Measurements from ENCODE around the gene PRLHR. TPM values are rescaled to one million over a fixed set of nuclear protein-coding genes. Genes with fewer than 3 reads are reported as not detected.

The PRLHR gene
- total and polyA plus RNA-seq, 10 donors = not detected

- Histone ChIP-seq H3K36me3 (no peaks in the 10 kb centered on the region), H3K9me3 (peaks cover 0 to 9% (median 0%) of the 10 kb centered on the region in 8 donors), H3K4me1 (no peaks in the 10 kb centered on the region), H3K27me3 (replicated peaks in 1 of 7) (peaks cover 0 to 51% (median 0%) of the 10 kb centered on the region in 7 donors), H3K27ac (no peak overlapping the region), H3K4me3 (no peak overlapping the region)
- DNase-seq = no peak
- TF ChIP-seq, protein P1, sequence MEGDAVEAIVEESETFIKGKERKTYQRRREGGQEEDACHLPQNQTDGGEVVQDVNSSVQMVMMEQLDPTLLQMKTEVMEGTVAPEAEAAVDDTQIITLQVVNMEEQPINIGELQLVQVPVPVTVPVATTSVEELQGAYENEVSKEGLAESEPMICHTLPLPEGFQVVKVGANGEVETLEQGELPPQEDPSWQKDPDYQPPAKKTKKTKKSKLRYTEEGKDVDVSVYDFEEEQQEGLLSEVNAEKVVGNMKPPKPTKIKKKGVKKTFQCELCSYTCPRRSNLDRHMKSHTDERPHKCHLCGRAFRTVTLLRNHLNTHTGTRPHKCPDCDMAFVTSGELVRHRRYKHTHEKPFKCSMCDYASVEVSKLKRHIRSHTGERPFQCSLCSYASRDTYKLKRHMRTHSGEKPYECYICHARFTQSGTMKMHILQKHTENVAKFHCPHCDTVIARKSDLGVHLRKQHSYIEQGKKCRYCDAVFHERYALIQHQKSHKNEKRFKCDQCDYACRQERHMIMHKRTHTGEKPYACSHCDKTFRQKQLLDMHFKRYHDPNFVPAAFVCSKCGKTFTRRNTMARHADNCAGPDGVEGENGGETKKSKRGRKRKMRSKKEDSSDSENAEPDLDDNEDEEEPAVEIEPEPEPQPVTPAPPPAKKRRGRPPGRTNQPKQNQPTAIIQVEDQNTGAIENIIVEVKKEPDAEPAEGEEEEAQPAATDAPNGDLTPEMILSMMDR (IDR thresholded peaks at IDR 0.05 in 8 of 11, conservative IDR thresholded peaks at IDR 0.05 in 3 of 11) = no peak
- no peak for TF ChIP-seq POLR2A (IDR thresholded peaks at IDR 0.05)
- no peak for TF ChIP-seq POLR2AphosphoS5 (IDR thresholded peaks at IDR 0.05)
- 64 to 84% (median 78%) methylated on average over 1 of the region's 1 CpG for WGBS, 5 donors
- intact Hi-C loops (cut with DNase I; ENCODE audit: low total_unique reads) = no loop called here
Observed at GRCh38 chr10:118545381-118545780, 50.1 kb downstream of the PRLHR start.

DNA sequence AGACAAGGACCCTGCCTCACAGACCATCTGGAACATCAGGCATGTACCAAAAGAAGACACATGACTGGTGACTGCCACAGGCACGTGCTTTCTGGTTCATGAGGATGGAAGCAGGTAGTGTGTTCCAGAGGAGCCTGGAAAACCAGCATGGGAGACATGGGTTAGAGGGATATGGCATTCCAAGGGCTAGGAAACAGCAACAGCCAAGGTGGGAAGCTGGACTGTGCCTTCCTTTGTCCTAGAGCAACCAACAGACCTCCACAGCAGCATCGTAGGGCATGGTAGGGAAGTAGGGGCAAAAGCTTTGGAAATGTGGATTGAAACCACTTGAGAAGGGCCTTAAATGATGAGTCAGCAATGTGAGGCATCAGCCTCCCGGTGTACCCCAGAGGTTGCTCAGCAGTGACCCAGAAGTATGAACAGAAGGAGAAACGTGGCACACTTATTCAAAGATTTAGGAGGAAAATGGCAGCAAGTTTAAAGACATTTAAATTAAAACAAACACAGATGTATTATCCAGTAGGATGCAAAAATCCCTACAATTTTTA is 51.0 kb downstream of the PRLHR start:
- DNase-seq = no peak
- TF ChIP-seq, protein P1 (IDR thresholded peaks at IDR 0.05 in 8 of 11, conservative IDR thresholded peaks at IDR 0.05 in 3 of 11) = peak in 2 of 11 experiments; percentile 4 to 23
- TF ChIP-seq POLR2A (IDR thresholded peaks at IDR 0.05) = no peak
- TF ChIP-seq POLR2AphosphoS5 (IDR thresholded peaks at IDR 0.05) = no peak
- H3K36me3 ChIP-seq = no peaks in the 10 kb centered on the region
- no peak overlapping the region for H3K27ac ChIP-seq
- H3K27me3 ChIP-seq (replicated peaks in 1 of 7) = peaks cover 0 to 60% (median 0%) of the 10 kb centered on the region in 7 donors
- peaks cover 0 to 9% (median 0%) of the 10 kb centered on the region in 8 donors for H3K9me3 ChIP-seq
- intact Hi-C loops (cut with DNase I; ENCODE audit: low total_unique reads) = no loop called here
- no peak overlapping the region for H3K4me3 ChIP-seq
- no peaks in the 10 kb centered on the region for H3K4me1 ChIP-seq
- WGBS, 5 donors = 53 to 71% (median 63%) methylated on average over 4 of the region's 4 CpGs

- no peaks in the 10 kb centered on the region for H3K4me1 ChIP-seq
- peaks cover 0 to 61% (median 0%) of the 10 kb centered on the region in 7 donors for H3K27me3 ChIP-seq (replicated peaks in 1 of 7)
- H3K27ac ChIP-seq = no peak overlapping the region
- H3K9me3 ChIP-seq = peaks cover 0 to 6% (median 0%) of the 10 kb centered on the region in 8 donors
- H3K4me3 ChIP-seq = no peak overlapping the region
- TF ChIP-seq, protein P1 (IDR thresholded peaks at IDR 0.05 in 8 of 11, conservative IDR thresholded peaks at IDR 0.05 in 3 of 11) = peak in 6 of 11 experiments; percentile 17 to 50 (median 41)
- no peak for TF ChIP-seq POLR2AphosphoS5 (IDR thresholded peaks at IDR 0.05)
- no peak for TF ChIP-seq POLR2A (IDR thresholded peaks at IDR 0.05)
- no peaks in the 10 kb centered on the region for H3K36me3 ChIP-seq
- WGBS, 5 donors = 27 to 36% (median 30%) methylated on average over 11 to 13 of the region's 13 CpGs
- no peak for DNase-seq
- intact Hi-C loops (cut with DNase I; ENCODE audit: low total_unique reads) = no loop called here
Observed at GRCh38 chr10:118543714-118544400, 51.6 kb downstream of the PRLHR start.

DNA sequence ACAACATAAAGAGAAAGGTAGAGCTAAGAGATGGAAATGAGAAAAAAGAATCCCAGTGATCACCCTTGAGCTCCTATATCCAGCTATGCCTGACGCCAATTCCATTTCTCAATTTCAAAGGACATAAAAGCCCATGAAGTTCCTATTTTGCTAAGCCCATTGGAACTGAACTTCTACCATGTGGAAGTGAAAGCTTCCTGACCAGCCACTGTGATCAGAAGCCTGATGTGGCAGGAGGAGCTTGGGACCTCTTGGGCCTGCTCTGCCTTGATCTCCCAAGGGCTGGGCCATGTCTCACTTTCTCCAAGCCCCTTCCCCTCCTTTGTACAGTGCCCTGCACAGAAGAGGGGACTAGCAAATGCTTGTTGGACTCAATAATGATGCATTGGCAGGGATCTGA is 52.7 kb downstream of the PRLHR start:
- Histone ChIP-seq H3K4me1 (no peaks in the 10 kb centered on the region), H3K9me3 (no peaks in the 10 kb centered on the region), H3K4me3 (no peak overlapping the region), H3K36me3 (no peaks in the 10 kb centered on the region), H3K27ac (no peak overlapping the region), H3K27me3 (replicated peaks in 1 of 7) (peaks cover 0 to 55% (median 0%) of the 10 kb centered on the region in 7 donors)
- no peak for DNase-seq
- intact Hi-C loops (cut with DNase I; ENCODE audit: low total_unique reads) = no loop called here
- 72 to 86% (median 76%) methylated on average over 1 of the region's 1 CpG for WGBS, 5 donors
- TF ChIP-seq, protein P1 (IDR thresholded peaks at IDR 0.05 in 8 of 11, conservative IDR thresholded peaks at IDR 0.05 in 3 of 11) = no peak
- no peak for TF ChIP-seq POLR2AphosphoS5 (IDR thresholded peaks at IDR 0.05)
- TF ChIP-seq POLR2A (IDR thresholded peaks at IDR 0.05) = no peak

All from spleen (tissue), 11 donors.